Measurements from ENCODE around the gene PLXNC1.

PLXNC1 gene

DNA sequence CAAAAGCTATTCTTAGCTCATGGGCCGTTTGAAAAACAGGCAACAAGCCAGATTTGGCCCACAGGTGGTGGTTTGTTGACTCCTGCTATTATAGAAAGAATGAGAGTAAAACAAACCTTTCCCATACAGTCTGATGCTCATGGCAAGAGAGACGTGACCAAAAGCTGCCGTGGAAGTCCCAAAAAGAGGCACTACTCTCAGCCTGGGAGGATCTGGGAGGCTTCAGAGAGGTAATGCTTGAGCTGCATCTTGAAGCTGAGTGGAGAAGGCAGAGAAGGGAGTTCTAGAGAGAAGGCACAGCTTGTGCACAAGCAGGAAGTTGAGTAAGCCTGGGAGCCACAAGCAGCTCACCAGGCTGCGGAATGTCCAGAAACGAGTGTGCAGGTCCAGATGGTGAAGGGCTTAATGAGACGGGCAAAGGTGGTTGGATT, 9.6 kb downstream of the PLXNC1 start:
- DNase-seq (ENCODE audit: low read depth in 2 of 2): no peak

DNA sequence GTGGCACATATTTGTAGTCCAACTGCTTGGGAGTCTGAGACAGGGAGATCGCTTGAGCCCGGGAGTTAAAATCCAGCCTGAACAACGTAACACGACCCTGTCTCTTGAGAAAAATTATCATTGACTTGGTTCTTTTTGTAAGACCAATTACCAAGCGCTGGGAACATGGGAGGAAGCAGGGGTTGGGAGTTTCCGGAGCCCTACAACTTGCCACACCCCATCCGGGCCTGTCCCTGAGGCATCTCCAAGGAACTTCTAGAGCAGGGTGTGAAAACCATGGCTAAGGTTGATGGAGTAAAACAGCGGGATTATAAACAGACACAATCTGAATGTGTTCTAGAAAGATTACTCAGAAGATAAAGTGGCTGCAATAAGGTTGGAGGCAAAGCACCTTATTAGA, 10.3 kb downstream of the PLXNC1 start:
- DNase-seq (ENCODE audit: low read depth in 2 of 2): no peak

DNA sequence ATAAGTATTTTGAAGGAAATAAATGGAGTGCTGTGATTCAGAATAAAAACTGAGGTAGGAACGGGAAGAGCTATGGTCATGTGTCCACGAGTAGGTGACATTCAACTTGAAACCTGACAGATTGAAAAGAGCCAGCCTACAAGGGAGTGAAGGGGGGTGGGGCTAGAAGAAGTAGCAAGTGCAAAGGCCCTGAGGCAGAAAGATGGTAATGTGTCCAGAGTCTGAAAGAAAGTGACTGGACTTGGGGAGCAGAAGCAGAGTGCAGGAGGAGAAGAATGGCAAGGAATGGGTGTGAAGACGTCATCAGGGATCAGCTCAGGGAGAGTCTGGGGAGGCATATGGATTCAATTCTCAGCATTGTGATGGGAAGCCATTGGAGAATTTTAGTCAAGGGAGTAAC, 13.7 kb downstream of the PLXNC1 start:
- no peak for DNase-seq (ENCODE audit: low read depth in 2 of 2)

DNA sequence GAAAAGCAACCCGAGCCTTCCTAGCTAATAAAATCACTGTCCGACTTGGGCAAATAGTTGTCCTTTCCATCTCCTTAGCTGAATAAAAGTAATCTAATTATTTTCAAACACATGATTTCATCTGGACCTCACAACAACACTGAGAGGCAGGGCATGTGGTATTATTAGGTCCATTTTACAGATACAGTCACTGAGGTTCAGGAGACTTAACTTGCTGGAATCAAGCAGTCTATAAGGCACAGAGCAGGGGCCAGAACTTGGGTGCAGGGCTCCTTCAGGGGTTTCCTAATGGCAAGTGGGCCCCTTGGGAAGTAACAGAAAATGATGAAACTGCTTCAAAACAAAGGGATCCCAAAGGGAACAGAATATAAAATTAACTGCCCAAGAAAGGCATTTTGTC, 15.5 kb downstream of the PLXNC1 start:
- DNase-seq (ENCODE audit: low read depth in 2 of 2): no peak

DNA sequence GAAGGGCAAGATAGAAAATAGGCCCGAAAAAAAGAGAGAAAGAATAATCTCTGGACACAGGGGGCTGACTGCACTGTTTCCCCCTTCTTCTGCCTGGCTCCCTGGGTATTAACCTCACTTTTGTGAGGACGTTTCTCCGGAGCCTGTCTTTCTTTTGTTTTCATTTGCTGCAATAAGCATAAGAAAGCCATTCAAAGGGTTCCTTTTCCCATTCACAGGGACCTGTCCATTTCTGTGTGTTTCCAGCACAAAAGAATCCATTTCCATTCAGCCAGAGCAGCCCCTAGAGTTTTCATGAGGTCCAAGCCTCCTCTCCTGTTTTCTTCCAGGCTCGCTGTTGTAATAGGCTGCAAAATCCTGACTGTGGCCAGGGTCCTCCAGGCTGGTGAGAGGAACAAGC, 16.8 kb downstream of the PLXNC1 start:
- DNase-seq (ENCODE audit: low read depth in 2 of 2): no peak

DNA sequence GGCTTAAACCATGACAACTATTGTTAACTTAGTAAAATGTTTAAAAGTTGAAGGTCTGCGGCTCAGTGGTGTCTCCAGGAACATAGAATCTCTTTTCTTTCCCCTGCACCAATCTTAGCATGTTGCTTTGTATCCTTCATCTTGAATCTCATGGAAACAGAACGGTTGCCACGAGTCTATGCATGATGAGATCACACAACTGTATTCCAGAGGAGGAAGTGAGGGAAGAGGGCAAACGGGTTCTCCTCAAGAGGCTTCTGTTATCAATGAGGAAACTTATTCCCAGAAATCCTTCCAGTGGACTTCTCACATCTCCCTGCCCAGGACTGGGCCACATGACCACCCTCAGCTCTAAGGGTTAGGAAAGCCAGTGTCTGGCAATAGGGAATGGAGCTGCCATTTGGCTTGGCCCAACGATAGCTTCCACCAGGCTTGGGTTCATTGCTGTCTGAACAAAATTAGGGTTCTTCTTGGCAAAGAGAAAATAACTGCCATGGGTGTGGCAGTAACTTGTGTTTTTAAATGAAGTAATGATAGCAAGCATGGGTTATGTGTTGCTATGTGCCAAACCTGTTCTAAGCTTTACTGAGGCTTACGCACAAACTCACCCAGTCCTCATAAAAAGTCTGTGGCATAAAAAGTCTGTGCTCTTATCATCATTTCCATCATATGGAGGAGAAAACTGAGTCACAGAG, 17.4 kb downstream of the PLXNC1 start:
- DNase-seq (ENCODE audit: low read depth in 2 of 2): no peak

DNA sequence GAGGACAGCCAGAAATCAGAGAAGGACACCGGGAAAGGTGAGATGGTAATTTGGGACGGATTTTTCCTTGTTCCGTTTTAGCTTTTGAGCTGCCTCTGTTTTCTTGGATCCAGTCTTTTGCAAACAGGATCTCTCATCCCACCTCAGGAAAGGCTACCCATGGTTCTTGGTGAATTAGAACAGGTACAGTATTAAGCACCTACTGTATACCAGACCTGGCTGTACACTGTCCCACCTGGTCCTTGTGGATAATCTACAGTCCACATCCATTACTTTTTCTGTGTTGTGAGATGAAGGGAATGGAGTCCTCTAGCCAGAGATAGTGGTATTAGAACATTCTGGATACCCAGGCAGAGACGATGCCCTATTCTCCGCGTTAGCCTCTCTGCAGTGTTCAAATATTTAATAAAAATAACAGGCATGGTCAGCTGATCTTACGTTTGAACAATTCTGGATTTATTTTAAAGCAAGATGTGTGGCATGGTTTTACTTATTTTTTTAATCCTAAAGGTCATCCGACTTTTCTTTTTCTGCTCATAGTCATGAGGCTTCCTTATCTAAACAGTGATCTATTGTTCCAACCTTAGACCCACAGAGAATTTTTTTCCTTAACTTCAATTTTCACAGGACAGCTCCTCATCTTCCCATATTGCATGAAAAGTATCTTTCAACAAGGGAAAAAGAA, 18.8 kb downstream of the PLXNC1 start:
- DNase-seq (ENCODE audit: low read depth in 2 of 2): no peak

DNA sequence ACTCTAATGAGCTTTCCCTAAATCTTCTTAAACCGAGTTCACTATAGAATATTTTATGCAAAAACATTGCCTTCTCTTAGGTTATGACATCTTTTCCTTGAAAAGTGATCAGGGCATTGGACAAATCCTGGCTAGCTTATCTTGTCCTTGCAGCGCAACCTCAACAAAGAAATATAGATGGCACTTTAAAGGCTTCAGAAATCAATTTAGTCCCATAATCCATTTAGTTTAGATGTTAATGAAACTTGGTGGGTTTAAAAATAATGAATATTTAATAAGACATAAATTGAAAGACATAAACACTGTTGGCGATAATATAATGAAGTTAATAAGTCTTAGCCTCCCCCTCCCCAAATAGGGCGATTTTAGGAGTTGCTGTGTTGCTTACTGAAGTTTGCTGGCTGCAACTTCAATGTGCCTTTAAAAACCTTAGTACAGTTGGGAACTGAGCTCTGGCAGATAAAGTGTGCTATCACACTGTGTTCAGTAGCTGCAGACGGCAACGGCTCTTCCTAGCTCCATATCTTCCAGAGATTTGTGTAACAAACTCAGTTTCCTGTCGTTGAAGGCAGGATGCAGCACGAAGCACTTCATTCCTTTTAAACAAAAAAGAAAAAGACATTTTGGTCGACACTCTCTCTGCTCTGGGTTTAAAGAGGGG, 19.5 kb downstream of the PLXNC1 start:
- DNase-seq (ENCODE audit: low read depth in 2 of 2): no peak

DNA sequence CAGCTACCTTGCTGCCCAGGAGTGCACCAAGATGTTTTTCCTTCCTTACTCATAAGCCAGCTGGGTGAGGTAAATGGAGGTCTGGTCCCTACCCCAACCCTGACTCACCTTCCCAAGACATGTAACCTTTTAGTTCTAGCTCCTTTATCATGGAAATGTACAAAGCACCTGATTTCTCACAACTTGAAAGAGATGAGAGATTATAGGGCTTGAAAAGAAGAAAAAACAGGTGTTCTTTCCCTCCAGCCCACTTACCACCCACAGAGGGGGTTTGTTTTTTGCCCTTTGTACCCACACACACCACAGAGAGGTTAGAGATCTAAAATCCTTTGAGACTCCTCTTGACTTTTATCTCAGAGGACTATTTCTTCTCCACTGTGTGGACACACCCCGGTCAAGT, 21.1 kb downstream of the PLXNC1 start:
- DNase-seq (ENCODE audit: low read depth in 2 of 2): no peak

DNA sequence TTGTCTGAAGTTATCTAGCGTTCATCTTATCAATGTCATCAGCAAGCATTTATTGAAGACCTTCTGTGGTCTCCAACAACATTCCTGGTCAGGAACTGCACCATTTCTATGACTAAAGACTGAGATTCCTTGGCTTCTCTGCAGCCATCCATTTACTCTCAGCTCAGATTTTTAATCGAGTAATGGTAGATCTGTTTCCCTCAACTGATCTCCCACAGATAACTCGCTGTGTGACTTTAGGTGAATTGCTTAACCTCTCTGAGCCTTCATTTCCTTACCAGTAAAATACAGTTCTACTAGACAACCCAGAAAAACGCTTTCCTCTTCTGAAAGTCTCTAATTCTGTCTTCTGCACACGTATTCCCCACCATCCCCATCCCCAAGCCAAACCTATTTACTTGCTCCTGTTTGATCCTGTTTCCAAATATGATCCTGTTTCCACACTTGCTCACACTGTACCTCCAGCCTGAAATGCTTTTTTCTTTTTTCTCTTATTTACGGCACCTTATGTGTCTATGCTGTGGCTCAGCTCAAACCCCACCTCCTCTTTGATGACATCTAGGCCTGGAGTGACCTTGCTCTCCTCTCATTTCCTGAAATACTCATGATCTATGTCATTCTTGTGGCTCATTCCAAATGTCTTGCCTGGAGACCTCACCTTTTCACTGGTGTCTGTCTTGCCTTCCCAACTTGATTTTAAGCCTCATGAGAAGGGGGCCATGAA, 21.8 kb downstream of the PLXNC1 start:
- no peak for DNase-seq (ENCODE audit: low read depth in 2 of 2)

DNA sequence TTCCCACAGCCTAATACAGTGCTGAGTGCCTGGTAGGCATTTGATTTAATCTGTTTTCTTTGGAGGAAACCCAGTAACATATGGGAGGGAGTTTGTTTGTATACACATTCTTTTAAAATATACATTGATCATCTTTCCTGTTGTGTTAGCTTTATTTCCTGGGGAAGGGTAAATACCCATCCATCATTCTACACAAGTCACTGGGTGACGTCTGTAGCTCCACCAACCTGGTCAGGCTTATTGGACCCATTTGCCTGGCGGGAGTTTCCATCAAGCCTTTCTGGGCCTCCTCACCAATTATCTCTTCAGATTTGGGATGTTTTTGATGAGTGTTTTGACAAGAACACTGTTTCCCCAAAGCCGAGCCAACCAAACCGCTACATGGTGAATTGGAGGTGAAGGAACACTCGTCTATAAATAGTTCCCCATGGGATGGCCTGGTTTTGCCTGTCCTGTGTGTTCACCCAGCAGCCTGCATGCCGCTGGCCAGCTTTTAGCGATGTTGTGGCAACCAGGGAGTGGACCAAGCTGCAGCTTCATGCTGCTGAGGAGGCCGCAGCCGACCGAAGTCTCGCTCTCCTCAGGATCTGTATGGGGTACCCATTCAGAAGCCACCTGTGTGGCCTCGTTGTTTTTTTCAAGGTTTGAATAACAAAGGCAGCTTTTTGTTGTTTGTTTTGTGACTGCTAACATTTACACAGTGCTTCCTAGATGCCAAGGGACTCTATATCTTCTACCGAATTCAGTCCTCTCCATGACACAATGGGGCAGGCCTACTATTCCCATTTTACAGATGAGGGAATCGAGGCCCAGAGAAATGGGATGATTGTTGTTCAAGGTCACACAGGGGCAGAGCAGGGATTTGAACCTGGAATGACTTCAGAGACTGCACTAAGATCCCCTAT, 22.6 kb downstream of the PLXNC1 start:
- DNase-seq (ENCODE audit: low read depth in 2 of 2): no peak

DNA sequence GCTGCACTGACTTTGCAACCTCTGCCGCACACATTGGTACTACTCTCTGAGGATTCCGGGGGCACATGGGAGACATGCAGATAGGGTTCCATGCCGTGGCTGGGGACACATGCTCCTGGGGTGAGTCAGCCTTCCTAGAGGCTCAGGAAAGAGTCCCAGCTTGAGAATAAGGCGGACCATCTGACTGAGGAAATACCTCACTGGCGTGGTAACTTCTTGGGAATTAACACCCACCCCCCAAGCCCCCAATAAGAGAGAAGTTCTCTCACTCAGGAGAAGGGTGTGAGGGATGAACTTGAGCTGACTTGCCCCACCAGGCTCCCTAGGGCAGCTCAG, 23.2 kb downstream of the PLXNC1 start:
- DNase-seq (ENCODE audit: low read depth in 2 of 2): no peak

DNA sequence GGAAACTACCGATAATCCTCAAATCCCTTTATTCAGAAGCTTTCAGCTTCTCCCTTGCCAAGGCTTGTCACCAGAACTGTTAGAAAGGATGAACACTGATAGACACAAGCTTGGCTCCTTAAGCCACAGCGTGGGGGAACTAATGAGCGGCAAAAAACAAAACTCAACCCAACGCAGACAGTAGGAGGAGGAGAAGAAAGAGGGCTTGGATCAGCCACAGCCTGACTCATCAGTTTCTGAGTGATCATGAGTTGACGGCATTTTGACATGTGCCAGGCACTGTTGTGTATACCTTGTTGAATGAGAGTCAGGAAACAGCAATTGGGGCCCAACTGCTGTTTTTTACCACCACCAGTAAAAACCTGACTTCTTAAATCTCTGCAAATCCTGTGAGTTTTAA, 23.7 kb downstream of the PLXNC1 start:
- DNase-seq (ENCODE audit: low read depth in 2 of 2): no peak

DNA sequence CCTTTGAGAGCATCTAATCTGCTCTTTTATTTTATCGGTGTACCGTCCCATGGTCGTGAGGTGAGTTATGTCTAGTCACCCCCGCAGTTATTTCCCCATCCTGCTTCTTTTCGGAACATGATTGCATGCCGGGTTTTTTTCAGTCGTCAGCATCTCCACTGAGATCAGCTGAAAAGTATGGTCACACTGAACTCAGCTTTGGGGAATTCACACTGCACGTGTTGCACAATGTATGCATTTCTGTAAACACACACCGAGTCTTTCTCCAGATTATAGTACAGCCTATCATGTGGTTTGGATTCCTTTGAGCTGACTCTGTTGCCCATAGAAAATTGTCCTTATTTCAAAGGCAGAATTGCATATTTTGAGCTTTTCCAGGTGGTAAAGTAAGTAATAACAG, 24.6 kb downstream of the PLXNC1 start:
- DNase-seq (ENCODE audit: low read depth in 2 of 2): no peak

DNA sequence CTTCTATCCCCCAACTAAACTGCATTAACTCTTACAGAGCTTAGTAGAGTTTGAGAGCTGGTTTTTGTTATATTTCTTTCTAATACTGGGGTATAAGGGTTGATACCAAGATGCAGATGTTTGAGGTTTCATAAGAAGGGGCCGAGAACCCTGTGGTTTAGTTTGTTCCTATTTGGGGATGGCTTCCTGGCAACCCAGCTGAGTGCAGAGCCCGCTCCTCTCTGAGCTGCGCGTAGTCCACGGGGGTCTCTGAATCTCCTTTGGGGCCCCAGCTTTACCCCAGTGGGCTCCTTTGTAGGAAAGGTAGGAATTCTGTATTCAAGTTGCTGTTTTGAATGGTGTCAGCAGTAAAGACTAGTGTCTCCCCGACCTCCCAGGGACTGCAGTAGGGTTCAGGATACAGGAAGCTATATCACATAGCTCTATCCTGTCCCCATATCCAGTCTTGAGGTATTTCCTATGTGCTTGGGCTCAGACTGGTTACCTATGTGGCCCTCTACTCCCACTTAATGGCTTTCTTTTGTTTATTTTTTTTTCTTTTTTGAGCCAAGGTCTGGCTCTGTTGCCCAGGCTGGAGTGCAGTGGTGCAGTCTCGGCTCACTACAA, 25.4 kb downstream of the PLXNC1 start:
- no peak for DNase-seq (ENCODE audit: low read depth in 2 of 2)

DNA sequence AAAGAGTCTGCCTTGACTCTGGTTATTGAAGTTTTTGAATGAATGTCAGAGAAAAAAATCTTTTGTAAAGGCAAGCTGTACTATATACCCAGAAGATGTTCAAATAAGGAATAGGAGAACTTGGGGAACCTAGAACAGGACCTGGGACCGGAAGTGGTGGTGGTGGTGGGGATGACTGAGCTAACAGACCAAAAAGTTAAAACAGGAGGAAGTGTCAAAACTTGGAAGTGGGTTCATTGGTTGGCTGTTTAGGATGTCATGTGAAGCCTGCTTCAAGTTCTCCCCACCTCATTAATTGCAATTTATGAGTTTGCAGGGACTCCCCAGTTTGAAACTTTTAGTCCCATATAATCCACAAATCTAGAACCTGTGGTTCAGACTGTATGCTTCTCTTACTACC, 26.2 kb downstream of the PLXNC1 start:
- no peak for DNase-seq (ENCODE audit: low read depth in 2 of 2)

DNA sequence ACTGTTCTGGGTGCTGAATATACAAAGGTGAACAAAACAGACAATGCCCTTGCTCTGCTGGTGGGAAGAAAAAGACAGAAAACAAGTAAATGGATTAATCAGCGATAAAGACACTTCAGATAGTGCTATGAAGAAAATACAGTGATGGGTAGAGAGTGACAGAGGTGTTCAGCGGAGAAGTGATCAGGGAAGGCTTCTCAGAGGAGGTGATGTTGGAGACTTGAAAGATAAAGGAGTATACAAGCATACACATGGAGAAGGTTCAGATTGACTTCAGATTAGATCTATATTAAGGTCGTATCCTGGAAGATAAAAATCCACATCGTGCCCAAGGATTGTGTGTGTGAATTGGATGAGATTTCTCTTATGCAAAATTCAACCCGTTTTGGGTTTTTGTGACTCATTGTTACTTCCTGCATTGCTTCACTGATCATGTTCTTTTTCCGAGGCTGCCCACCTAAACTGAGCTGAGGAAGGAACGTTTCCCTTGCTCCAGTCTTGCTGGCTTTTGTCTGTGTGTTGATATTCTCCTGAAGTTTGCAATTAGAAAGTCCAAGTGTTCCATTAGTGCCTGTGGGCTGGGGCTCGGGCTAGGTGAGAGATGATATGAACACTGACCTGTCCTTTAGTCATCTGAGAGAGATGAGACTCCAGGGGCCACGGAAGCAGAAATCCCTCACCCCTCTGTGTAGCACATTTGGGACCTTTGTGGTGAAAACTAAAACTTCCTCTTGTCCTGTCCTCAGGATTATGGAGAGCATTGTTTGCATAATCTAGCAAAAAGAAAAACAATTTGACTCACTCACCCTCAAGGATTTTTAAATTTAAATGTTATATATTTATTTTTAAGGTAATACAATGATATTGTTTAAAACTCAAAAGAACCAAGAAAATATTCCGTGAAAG, 27.6 kb downstream of the PLXNC1 start:
- DNase-seq (ENCODE audit: low read depth in 2 of 2): no peak

DNA sequence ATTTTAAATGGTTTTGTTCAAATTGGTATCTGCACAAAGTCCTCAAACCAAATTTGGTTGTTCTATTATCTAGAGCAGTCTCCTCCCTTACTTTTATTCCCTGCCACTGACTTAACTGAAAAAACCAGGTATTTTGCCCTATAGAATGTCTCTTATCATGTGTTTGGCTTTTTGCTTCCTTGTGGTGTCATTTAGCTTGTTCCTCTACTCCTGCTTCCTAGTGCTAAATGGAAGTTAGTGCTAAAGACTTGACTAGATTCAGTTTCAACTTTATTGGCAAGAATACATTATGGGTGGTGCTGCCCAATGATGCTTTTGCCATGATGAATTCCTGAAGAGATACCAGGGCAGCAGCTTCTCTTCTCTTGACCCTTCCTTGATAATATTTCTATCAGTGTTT, 29.7 kb downstream of the PLXNC1 start:
- no peak for DNase-seq (ENCODE audit: low read depth in 2 of 2)

DNA sequence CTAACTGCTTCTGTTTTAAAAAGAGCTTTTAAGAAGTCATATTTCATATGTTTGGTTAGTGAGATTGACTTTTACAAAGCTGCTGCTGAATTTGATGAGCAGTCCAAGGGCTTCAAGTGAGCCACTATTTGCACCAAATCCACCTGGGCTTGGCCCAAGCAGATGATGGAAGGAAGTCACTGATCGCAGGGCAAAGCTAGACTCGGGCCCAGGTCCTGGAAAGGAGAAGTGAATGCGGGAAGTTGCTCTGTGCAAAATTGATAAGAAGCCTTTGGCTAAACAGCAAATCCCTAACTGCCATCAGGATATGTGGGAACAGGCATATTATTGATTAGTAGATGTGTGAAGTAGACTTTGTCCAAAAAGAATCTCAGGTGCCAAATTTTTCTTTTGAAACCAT, 30.5 kb downstream of the PLXNC1 start:
- no peak for DNase-seq (ENCODE audit: low read depth in 2 of 2)

DNA sequence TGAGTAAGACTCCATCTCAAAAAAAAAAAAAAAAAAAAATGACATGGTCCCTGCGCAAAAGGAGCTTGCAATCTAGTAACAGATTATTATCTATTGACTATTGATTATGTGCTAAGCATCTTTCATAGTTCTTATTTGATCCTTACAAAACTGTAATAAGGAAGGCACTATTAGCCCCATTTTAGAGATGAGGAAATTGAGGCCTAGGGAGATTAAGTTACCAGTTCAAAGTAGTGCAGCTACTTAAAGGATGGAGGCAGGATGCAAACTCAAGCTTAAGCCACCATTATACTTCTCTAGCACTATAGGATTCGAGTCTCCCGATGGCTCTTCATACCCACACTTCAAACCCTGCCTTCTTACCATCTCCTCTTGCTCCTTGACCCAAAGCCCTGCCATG, 31.3 kb downstream of the PLXNC1 start:
- no peak for DNase-seq (ENCODE audit: low read depth in 2 of 2)
